Heart left ventricle (tissue), 16 donors: ENCODE results near the gene SPEF1. TPM values are rescaled to one million over a fixed set of nuclear protein-coding genes. Genes with fewer than 3 reads are reported as not detected.
A peak's percentile ranks its signal among the peaks of the same experiment; 100 is the strongest.

Experiments used
- ATAC-seq, 4 donors: fragments of 200-7000 bp; cut with Tn5 transposase; one replicate each; pipeline ENCODE4 v1.9.1; 2020 to 2022; ENCODE audit warnings: moderate library complexity in 4 of 4, mild to moderate bottlenecking in 3 of 4, moderate number of reproducible peaks in 1 of 4
- DNase-seq, 5 donors: peaks; one replicate each; pipeline ENCODE4 v3.0.0-alpha.2; 2020
- H3K27ac ChIP-seq, 12 donors: fragments of 200-600 bp; sonication (generic) in 4 of 12; one replicate each; pipeline versions ENCODE4 v1.5.0 to v1.8.0; 2016 to 2022; ENCODE audit warnings: mild to moderate bottlenecking in 2 of 12
- H3K27me3 ChIP-seq, 9 donors: fragments of 200-600 bp; sonication (generic) in 2 of 9; one replicate each; pipeline versions ENCODE4 v1.5.1 to v1.8.0; 2016 to 2022; ENCODE audit warnings: mild to moderate bottlenecking in 3 of 9
- H3K36me3 ChIP-seq, 9 donors: fragments of 200-600 bp; sonication (generic) in 2 of 9; one replicate each; pipeline versions ENCODE4 v1.5.0 to v1.8.0; 2018 to 2022; ENCODE audit warnings: mild to moderate bottlenecking in 2 of 9
- H3K4me1 ChIP-seq, 12 donors: fragments of 200-600 bp; sonication (generic) in 4 of 12; one replicate each; pipeline versions ENCODE4 v1.5.0 to v1.8.0; 2016 to 2022; ENCODE audit warnings: mild to moderate bottlenecking in 3 of 12
- H3K4me3 ChIP-seq, 12 donors: fragments of 200-600 bp; sonication (generic) in 4 of 12; one replicate each; pipeline versions ENCODE4 v1.5.0 to v1.8.0; 2017 to 2022; ENCODE audit warnings: mild to moderate bottlenecking in 9 of 12, moderate library complexity in 4 of 12
- H3K9me3 ChIP-seq, 12 donors: fragments of 200-600 bp; sonication (generic) in 4 of 12; one replicate each; pipeline versions ENCODE4 v1.5.0 to v1.8.0; 2016 to 2022; ENCODE audit warnings: mild to moderate bottlenecking in 1 of 12
- POLR2A ChIP-seq, 2 donors: fragments of 450-650 bp; IDR thresholded peaks; one replicate each; pipeline ENCODE4 v1.6.1; 2017; ENCODE audit warnings: antibody characterized with exemption in 2 of 2, mild to moderate bottlenecking in 2 of 2, moderate library complexity in 2 of 2
- WGBS, 4 donors: extraction: QIAGEN DNeasy Blood & Tissue Kit in 2 of 4; methylation state at CpG; one replicate each; pipeline versions ENCODE4 v1.1.5 to v1.1.7; 2013 to 2018; 5-methylcytosine and 5-hydroxymethylcytosine counted together
- intact Hi-C, 10 donors: fragments of 100-400 bp; cut with DNase I; formaldehyde crosslinking; loops; one replicate each; pipeline versions ENCODE4 v1.11.1 to v1.14.2; 2022
- polyA plus RNA-seq, 2 donors: library from polyadenylated mRNA; stranded (reverse); fragments of 200-250 nt; gene quantifications; one replicate each; pipeline ENCODE4 v1.2.3, GENCODE V29; 2013
- total RNA-seq, 9 donors: library from RNA; depleted of rRNA in 2 of 9; stranded (reverse); fragments of >200 nt in 2 of 9; fragmentation: NEBNext Ultra II Directional in 3 of 9; extraction: Animal tissue kit (Norgen Biotek cat#: 25700) in 3 of 9; gene quantifications; one replicate each; pipeline versions ENCODE4 v1.1.0 to v1.2.4, GENCODE V29; 2016 to 2023
- TF ChIP-seq, protein P1 (sequence below), 12 donors: fragments of 200-600 bp; sonication (generic) in 4 of 12; IDR thresholded peaks; one replicate each; pipeline versions ENCODE4 v1.5.0 to v1.8.0; 2018 to 2022; ENCODE audit warnings: antibody characterized with exemption in 12 of 12, mild to moderate bottlenecking in 5 of 12
- donor health status: ischemic (EF 13 %, LVEDD 7.1; RV severe dilation, severe dysfunction).
- donor health status: healthy with polysubstance abuse.
- donor health status: DM: no; HTN: yes; CAD: no.
- donor health status: DM: no; HTN: no; CAD: no.
- donor health status: ischemic (EF 25% LVEDD 6.9; RV normal size, moderate dysfunction).
- donor health status: ischemic (EF 25% LVEDD 5.7; RV mildly dilated, moderate dysfunction).
- donor health status: healthy.
- donor health status: DM: yes; HTN: yes; CAD: no.
- donor health status: ischemic (EF 35%, LVEDD 5.7; RV mildly dilated, moderate dysfunction).
- donor health status: nonischemic (EF 11% LVEDD 7.7; RV severe dilation, severe dysfunction).
- donor health status: DM: yes; HTN: yes; CAD: no.
- donor health status: PGD.
- donor health status: ischemic (EF 29% LVEDD 5.4; RV normal size, mild dysfunction).
- donor health status: nonischemic (EF 23%, LVEDD 6.1; RV moderate dilation, normal function).

SPEF1 gene
- total and polyA plus RNA-seq, 11 donors: 0.11 to 0.65 (median 0.19) TPM; not detected in 5

DNA sequence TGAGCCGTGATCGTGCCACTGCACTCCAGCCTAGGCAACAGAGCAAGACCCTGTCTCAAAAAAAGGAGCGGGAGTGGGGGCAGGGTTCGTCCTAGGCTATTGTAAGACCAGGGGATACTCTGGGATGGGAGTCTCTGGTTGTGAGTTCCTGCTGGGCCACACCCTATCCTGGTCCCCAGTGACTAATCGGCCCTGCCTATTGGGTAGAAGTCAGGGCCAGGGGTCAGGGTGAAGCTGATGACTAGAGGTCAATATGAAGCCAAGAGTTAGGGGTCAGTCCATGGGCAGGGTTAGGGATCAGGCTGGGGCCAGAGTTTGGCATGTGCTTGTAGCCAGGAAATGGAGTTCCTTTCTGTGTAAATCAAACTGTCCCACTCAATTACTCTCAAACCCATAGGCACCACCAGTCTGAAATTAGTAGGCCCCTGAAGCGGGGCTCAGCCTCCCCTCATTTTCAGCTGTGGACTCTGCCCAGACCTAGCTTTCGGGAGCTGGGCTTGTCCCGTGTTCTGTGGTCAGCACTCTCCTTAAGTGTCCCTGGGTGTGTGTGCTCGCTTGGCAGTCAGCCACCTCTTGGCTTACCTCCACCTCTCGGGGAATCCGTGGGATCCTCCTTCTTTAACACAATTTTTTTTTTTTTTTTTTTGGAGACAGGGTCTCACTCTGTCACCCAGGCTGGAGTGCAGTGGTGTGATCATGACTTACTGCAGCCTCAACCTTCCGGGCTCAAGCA, 47.0 kb downstream of the SPEF1 start:
- DNase-seq: peak in 3 of 5 donors; percentile 27 to 74 (median 57)
- intact Hi-C loops: no loop called here
- Histone ChIP-seq H3K27me3 (peaks cover 0 to 18% (median 0%) of the 10 kb centered on the region in 9 donors), H3K4me3 (peak overlapping the region in 11 of 12 donors; percentile 51 to 91 (median 70)), H3K27ac (peak overlapping the region; percentile 73 to 96 (median 94)), H3K36me3 (peaks cover 0 to 6% (median 0%) of the 10 kb centered on the region in 9 donors), H3K4me1 (peaks cover 0 to 81% (median 32%) of the 10 kb centered on the region in 12 donors), H3K9me3 (no peaks in the 10 kb centered on the region)
- WGBS, 4 donors: 45 to 58% (median 51%) methylated on average over 12 of the region's 12 CpGs
- peak; percentile 62 to 79 (median 67) for ATAC-seq
- TF ChIP-seq, protein P1, sequence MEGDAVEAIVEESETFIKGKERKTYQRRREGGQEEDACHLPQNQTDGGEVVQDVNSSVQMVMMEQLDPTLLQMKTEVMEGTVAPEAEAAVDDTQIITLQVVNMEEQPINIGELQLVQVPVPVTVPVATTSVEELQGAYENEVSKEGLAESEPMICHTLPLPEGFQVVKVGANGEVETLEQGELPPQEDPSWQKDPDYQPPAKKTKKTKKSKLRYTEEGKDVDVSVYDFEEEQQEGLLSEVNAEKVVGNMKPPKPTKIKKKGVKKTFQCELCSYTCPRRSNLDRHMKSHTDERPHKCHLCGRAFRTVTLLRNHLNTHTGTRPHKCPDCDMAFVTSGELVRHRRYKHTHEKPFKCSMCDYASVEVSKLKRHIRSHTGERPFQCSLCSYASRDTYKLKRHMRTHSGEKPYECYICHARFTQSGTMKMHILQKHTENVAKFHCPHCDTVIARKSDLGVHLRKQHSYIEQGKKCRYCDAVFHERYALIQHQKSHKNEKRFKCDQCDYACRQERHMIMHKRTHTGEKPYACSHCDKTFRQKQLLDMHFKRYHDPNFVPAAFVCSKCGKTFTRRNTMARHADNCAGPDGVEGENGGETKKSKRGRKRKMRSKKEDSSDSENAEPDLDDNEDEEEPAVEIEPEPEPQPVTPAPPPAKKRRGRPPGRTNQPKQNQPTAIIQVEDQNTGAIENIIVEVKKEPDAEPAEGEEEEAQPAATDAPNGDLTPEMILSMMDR (IDR thresholded peaks at IDR 0.05): no peak
- no peak for TF ChIP-seq POLR2A (IDR thresholded peaks at IDR 0.05)

DNA sequence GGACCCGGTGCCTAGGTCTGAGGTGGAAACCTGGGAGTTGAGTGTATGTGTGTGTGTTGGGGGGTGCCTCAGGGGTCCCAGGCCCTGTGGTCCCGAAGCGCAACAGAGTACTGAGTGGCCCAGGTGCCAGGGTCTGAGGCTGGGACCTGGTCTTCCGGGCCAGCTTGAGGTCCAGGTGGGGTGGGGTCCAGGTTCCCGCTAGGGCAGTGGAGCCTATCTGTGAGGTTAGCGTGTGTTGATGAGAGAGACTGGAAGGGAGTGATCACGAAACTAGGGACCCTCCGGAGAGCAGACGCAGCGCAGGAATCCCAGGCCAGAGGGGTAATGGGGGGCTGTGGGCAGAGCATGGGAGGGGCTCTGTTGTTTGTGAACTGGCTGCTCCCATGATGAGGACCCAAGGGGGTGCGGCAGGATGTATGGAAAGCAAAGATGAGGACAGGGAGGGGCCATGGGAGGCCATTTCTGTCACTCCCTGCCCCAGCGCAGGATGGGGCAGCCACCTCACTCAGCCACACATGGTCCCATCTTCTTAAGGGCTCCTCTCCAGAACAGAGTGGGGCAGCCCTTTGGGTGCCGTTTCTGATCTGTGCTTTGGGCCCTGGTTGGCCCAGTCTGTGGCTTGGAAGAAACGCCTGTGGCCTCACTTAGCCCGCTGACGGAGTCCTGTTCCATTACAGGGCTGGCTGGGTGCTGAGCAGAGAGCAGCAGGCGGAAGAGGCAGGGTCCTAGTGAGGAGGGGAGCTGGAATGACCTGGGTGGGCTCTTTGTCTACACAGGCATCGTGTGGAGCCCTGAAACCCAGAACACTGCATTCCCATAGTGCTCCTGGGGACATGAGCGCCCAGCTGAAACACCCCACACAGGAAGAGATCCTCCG, 47.9 kb downstream of the SPEF1 start:
- Histone ChIP-seq H3K27ac (peak overlapping the region; percentile 73 to 96 (median 94)), H3K4me3 (peak overlapping the region; percentile 51 to 91 (median 70)), H3K9me3 (no peaks in the 10 kb centered on the region), H3K27me3 (peaks cover 0 to 18% (median 0%) of the 10 kb centered on the region in 9 donors), H3K36me3 (peaks cover 0 to 6% (median 0%) of the 10 kb centered on the region in 9 donors), H3K4me1 (peaks cover 0 to 81% (median 36%) of the 10 kb centered on the region in 12 donors)
- ATAC-seq (peak in 3 of 4 donors; percentile 5 to 32 (median 13)), DNase-seq (peak in 2 of 5 donors; percentile 27 to 59)
- no peak for TF ChIP-seq POLR2A (IDR thresholded peaks at IDR 0.05)
- TF ChIP-seq, protein P1 (IDR thresholded peaks at IDR 0.05): no peak
- 59 to 67% (median 63%) methylated on average over 15 to 20 of the region's 20 CpGs for WGBS, 4 donors
- intact Hi-C loops: no loop called here

DNA sequence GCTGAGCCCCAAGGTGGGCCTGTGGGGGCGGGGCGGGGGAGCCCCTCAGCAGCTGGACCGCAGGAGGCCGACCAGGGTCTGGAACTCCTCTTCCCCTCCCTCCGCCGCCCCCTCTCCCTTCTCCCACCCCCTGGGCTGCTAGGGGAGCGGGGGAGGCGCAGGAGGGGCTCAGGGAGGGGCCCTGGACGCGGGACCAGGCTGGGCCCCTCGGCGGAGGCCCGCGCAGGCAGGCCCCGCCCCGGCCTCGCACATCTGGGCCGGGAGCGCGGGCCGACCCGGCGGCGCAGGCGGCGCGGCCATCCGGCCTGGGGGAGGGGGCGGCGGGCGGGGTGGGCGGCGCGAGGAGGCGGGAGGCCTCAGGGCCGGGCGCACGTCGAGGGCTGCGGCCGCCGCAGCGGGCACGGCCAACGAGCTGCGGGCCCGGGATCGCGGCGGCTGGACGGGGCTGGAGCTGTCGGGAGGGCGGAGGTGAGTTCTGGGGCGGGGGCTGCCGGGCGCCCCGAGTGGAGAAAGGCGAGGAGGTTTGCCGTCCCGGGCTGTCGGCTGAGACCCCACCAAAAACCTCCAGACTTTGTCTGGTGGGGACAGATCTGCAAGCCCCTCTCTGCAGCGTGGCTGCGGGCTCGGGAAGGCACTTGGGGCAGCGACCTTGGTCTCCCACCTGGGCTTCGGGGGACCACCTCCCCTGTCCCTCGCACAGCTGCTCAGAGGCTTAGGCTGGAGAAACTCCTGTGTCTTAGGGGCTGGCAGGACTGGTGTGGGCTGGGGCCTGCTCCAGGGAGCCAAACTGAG, 48.7 kb downstream of the SPEF1 start, which contains the start of gene HSPA12B:
Gene HSPA12B, plus strand, starts transcription at position 359 of the 792 bp plus-strand sequence. CDS start 5,990 bp downstream, outside the sequence.
- Histone ChIP-seq H3K9me3 (no peaks in the 10 kb centered on the region), H3K27ac (peak within 1 kb of the TSS; percentile 73 to 96 (median 94)), H3K27me3 (peaks cover 0 to 18% (median 0%) of the 10 kb centered on the region in 9 donors), H3K4me1 (peaks cover 0 to 81% (median 40%) of the 10 kb centered on the region in 12 donors), H3K36me3 (peaks cover 0 to 6% (median 0%) of the 10 kb centered on the region in 9 donors), H3K4me3 (peak within 1 kb of the TSS; percentile 51 to 91 (median 70))
- ATAC-seq: peak in 2 of 4 donors; percentile 24 to 33
- 1 to 9% (median 7%) methylated on average over 20 to 67 of the region's 67 CpGs for WGBS, 4 donors
- peak in 2 of 5 donors; percentile 42 to 56 for DNase-seq
- TF ChIP-seq, protein P1 (IDR thresholded peaks at IDR 0.05): no peak
- no peak for TF ChIP-seq POLR2A (IDR thresholded peaks at IDR 0.05)
- intact Hi-C loops: no loop called here
